GM21619 (cell line): ENCODE results near the gene TMEM132C.

ENCODE experiments used
- ATAC-seq: cut with Tn5 transposase; IDR thresholded peaks from one replicate; pipeline ENCODE4 v1.9.1; 2021; ENCODE audit not compliant: unreplicated experiment

TMEM132C gene

GRCh38 chr12:128402486-128403243 is 135.7 kb downstream of the TMEM132C start:
- no peak for ATAC-seq

- ATAC-seq: no peak
Measured at GRCh38 chr12:128408669-128409068, 141.7 kb downstream of the TMEM132C start.

GRCh38 chr12:128415036-128415560 is 148.1 kb downstream of the TMEM132C start:
- no peak for ATAC-seq

GRCh38 chr12:128418944-128419343 is 152.0 kb downstream of the TMEM132C start:
- ATAC-seq: no peak

GRCh38 chr12:128420163-128420562 is 153.2 kb downstream of the TMEM132C start:
- ATAC-seq: no peak

GRCh38 chr12:128421375-128421774 is 154.4 kb downstream of the TMEM132C start:
- no peak for ATAC-seq

GRCh38 chr12:128423205-128423604 is 156.2 kb downstream of the TMEM132C start:
- no peak for ATAC-seq

- no peak for ATAC-seq
Measured at GRCh38 chr12:128424931-128425431, 158.0 kb downstream of the TMEM132C start.

- ATAC-seq: no peak
Measured at GRCh38 chr12:128425666-128426331, 158.8 kb downstream of the TMEM132C start.

- ATAC-seq: no peak
Measured at GRCh38 chr12:128426511-128426910, 159.5 kb downstream of the TMEM132C start.

GRCh38 chr12:128439796-128440195 is 172.8 kb downstream of the TMEM132C start:
- ATAC-seq: no peak

GRCh38 chr12:128442096-128442495 is 175.1 kb downstream of the TMEM132C start:
- ATAC-seq: no peak

GRCh38 chr12:128444598-128444997 is 177.6 kb downstream of the TMEM132C start:
- no peak for ATAC-seq

GRCh38 chr12:128445415-128446127 is 178.6 kb downstream of the TMEM132C start:
- no peak for ATAC-seq

- no peak for ATAC-seq
Measured at GRCh38 chr12:128449146-128449894, 182.3 kb downstream of the TMEM132C start.

GRCh38 chr12:128450810-128451209 is 183.8 kb downstream of the TMEM132C start:
- no peak for ATAC-seq

GRCh38 chr12:128455851-128456250 is 188.9 kb downstream of the TMEM132C start:
- no peak for ATAC-seq

- no peak for ATAC-seq
Measured at GRCh38 chr12:128456922-128457321, 190.0 kb downstream of the TMEM132C start.

- no peak for ATAC-seq
Measured at GRCh38 chr12:128458301-128458974, 191.5 kb downstream of the TMEM132C start.

- ATAC-seq: no peak
Measured at GRCh38 chr12:128459067-128459466, 192.1 kb downstream of the TMEM132C start.
